ENCODE measurements around the gene FOXJ3.

Gene FOXJ3

DNA sequence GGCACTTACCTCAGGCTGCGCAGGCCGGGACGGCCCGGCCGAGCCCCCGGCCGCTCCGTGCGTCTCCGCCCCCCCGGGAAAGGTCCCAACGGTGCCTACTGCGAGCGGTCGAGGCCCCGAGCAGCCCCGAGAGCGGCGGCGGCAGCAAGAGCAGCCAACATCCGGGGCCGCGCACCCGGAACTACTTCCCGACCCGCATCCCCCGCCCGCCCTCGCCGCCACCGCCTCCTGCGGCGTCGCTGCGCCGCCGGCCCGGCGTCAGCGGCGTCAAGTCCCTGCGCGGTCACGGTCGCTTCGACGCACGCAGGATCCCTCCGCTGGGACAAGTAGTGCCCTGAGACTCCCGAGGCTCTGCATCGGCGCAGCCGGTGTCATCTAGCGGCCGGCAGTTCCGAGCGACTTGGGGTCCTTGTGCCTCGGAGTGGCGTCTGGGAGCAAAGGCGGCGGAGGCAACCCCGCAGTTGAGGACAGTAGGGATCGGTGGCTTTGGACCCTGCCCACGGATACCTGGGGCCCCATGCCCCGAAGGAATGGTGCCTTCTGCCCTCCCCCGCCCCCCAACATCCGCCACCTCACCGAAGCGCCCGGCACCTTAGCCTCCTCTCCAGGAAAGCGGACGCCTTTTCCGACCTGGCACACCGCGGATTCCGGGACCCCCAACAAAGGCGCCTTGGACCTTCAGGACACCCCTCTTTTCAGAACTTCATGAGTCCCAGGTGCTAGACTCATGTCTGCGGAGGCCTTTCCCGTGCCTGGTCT lies at the start of gene FOXJ3:
FOXJ3 (minus strand) TSS at position 186 of the 759 bp plus-strand sequence. CDS start 24,142 bp downstream, outside the sequence.
- peak; percentile 87 for DNase-seq

DNA sequence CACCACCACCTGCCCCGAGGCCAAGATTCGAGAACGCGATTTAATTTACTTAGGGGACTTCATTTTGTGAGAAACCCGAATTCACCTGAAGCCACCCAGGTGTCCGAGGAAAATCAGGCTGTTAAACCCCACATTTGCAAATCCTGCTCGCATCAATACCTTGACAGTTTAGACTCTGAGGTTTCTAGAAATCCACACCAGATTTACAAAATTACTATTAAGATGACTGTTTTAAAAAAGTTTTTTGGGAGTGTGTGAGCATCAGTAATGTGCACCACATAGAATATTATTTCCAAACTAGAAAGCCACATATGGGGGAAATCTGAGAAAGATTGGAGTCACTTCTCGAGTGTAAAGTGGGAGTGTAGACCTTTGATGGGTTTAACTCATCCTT lies 46.2 kb upstream of the FOXJ3 start:
- DNase-seq = no peak

DNA sequence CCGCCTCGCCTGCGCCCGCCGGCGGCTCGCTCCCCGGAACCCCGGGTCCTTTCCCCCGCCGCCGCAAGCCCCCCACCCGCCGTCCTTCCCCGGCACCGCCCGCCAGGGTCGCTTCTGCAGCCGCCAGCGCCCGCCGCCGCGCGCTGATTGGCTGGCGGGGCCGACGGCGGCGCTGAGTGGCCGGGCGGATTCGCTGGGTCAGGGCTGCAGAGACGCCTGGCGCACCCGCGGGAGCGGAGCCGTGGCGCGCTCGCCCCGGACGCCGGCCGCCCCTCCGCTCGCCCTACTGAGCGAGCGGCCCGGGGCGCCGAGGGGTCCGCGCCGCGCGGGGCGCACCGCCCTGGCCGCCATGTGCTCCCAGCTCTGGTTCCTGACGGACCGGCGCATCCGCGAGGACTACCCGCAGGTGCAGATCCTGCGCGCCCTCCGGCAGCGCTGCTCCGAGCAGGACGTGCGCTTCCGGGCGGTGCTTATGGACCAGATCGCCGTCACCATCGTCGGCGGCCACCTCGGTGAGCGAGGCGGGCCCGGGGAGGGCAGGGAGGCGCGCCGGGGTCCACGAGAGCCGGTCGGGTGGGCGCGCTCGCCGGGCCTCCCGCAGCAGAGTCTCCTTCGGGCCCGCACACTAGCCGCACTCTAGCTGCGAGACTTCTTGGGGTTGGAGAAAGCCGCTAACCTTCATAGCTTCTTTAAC lies 45.7 kb upstream of the FOXJ3 start, which contains the start of gene RIMKLA:
RIMKLA (plus strand) TSS at position 207 of the 694 bp plus-strand sequence; CDS start at position 350, 143 bp downstream.
- DNase-seq = no peak

- DNase-seq = no peak
These were observed 45.0 kb upstream of the FOXJ3 start for GRCh38 chr1:42379794-42380585.

GRCh38 chr1:42372796-42373195 lies 37.8 kb upstream of the FOXJ3 start:
- no peak for DNase-seq

DNA sequence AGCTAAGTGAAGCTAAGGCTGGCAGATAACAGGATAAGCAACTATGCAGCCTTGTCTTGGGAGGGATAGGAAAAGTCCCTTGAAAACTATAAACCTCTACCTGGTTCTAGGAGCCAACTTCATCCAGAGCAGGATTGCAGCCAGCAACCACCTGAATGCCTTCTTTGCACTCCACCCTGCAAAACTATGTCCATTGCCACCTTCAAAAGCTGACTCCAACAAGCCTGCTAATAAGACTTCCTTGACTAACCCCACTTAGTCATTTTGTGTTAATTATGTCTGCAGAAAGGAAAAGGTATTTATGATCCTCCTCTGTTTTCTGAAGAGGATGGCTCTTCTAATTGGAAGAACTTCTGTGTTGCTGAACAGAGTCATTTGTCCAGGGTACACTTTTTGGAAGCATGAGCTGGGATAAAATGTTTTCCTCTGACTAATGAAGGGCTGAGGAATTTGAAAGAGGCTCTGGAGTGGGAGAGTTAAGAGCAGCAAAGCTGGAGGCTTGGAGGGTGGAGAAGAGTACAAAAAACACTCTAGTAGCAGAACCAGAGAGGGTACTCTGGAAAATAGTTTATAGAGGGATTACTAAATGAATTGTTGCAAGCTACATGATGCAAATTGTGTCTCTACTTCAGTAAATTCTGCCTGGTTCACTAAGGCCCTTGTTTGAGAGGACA lies 36.0 kb upstream of the FOXJ3 start:
- DNase-seq = no peak

DNA sequence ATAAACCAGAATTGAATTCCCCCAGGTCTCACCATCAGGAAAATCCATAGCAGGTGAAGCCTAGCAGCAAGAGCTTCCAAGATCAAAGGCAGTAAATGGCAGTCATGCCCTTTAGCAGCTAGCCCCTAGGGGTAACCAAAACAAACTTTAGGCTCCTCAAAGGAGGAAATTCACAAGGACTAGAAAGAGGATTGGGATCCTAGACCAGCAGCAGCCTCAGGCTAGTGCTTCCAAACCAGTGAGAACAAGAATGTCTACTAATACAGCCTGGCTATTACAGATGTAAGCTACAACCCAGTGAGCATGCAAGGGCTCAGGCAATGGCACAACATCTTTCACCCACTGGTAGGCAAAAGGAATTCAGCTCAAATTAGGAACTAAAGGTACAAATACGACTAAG lies 34.4 kb upstream of the FOXJ3 start:
- DNase-seq = no peak

GRCh38 chr1:42368096-42368795 lies 33.2 kb upstream of the FOXJ3 start:
- no peak for DNase-seq

DNA sequence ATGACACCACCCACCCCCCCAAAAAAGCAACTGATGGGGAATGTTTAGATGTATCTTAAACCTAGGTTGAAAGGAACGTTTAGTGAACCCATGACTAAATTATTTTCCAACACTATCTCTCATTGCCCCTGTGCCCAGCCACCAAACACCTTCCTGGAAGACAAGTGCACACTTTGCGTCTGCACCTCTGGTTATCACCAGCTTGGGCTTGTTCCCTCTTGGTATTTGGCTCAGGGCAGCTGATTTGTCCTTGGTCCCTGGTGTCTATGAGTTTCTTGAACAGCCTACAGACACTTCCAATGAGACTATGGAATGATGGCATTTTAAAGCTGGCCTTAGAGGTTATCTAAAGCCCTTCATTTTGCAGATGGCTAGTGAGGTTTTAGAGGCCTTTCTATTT lies 30.1 kb upstream of the FOXJ3 start:
- no peak for DNase-seq

DNA sequence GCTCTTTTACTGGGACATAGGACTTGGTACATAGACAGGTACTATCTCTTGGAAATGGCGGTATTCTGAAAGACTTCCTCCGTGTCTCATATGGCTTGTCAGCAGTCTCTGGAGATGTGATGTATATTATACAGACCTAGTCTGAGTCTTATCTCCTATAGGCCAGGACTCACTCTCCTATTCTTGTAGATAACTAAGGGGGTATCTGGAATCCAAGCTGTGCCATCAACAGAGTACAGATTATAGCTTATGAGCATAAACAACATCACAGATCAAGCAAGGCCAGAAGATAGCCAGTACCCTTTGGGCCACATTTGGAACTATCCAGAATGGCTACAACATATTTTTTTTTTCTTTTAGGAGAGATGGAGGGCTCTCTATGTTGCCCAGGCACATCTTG lies 29.5 kb upstream of the FOXJ3 start:
- no peak for DNase-seq

DNA sequence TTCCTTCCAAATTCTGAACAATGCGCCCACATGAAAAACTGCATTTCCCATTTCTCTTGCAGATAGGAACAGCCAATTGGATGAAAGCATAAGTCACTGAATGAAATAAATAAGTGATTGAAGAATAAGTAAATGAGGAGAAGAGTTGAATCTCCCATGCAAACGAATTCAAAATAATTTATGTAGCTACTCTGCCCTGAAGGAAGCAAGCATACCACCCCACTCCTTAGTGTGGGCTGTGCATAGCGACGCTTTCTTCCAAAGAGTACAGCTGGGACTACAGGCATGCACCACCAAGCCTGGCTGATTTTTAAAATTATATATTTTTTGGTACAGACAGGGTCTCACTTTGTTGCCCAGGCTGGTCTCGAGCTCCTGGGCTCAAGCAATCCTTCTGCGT lies 29.1 kb upstream of the FOXJ3 start:
- no peak for DNase-seq

GRCh38 chr1:42359466-42359865 lies 24.4 kb upstream of the FOXJ3 start:
- no peak for DNase-seq

DNA sequence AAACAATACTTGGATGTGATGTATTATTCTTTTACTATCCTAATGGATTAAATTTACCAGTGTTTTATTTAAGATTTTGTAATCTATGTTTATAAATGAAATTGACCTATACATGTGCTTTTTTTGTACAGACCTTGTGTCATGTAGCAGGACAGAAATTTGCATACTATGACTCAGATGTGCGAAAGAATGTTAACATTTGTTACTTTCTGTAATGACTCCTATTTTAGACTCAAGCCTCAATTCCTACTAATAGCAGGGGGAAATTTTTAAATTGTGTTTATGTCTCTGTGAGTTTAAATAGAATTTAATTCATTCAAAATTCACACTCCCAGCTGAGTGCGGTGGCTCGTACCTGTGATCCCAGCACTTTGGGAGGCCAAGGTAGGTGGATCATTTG lies 23.8 kb upstream of the FOXJ3 start:
- no peak for DNase-seq

GRCh38 chr1:42350086-42350485 lies 15.1 kb upstream of the FOXJ3 start:
- DNase-seq = no peak

DNA sequence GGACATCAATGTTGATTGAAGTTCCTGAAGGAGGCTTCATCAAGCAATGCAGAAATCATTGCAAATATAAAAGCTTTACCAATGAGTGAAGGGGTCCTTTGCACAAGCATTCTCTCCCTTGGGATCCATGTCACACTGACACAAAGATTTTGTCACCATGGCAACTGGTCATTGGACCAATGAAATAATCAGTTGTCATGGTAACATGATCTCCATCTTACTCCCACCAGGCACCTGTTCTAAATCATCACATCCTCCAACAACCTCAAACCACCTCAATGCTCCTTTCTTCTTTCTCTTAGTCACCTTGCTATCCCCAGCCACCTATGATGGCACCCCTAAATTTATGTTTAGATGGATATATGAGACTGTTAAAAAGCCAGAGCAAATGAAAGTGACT lies 13.5 kb upstream of the FOXJ3 start:
- DNase-seq = no peak

DNA sequence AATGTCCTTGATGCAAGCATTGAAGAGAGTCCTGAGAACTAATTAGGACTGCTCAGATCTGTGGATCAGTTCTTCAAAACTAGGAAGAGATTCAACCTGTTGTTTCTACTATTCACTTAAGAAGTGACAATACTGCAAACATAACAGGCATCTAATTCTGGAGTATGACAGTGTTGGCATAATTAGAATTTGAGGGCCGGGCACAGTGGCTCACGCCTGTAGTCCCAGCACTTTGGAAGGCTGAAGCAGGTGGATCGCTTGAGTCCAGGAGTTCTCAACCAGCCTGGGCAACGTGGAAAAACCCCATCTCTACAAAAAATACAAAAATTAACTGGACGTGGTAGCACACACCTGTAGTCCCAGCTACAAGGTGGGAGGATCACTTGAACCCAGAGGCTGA lies 8.0 kb upstream of the FOXJ3 start:
- no peak for DNase-seq

DNA sequence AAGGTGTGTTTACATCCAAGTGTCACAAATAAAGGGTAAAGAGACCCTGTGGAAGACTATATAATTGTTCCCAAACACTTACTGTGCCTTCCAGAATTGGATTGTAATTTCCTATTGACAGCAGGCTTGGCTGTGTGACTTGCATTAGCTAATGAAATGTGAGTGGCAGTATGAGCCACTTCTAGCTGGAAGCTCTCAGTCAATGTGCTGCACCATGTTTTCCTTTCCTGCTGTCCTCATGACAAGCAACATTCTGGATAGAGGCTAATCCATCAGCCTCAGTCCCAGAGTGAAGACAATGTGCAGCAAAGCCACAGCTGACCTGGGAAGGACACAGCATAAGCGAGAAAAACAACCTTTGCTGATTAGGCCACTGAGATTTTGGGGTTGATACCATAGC lies 5.9 kb upstream of the FOXJ3 start:
- no peak for DNase-seq

- DNase-seq = no peak
These were observed 5.1 kb upstream of the FOXJ3 start for GRCh38 chr1:42340093-42340492.

DNA sequence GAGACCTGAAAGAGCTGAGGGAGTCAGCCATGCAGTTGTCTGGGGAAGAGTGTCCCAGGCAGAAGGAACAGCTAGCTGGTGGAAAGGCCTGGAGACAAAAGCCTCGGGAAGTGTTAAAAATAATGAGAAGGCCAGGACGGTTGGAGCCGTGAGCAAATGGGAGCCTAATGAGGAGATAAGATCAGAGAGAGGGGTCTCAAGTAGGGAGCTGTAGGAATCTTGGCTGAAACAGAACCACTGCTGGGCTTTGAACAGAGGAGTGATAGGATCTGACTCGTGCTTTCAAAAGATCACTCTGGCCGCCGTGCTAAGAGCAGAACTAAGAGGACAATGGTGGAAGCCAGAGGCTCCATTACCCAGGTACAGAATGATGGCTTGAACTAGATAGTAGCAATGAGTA lies 1.9 kb upstream of the FOXJ3 start:
- no peak for DNase-seq

DNA sequence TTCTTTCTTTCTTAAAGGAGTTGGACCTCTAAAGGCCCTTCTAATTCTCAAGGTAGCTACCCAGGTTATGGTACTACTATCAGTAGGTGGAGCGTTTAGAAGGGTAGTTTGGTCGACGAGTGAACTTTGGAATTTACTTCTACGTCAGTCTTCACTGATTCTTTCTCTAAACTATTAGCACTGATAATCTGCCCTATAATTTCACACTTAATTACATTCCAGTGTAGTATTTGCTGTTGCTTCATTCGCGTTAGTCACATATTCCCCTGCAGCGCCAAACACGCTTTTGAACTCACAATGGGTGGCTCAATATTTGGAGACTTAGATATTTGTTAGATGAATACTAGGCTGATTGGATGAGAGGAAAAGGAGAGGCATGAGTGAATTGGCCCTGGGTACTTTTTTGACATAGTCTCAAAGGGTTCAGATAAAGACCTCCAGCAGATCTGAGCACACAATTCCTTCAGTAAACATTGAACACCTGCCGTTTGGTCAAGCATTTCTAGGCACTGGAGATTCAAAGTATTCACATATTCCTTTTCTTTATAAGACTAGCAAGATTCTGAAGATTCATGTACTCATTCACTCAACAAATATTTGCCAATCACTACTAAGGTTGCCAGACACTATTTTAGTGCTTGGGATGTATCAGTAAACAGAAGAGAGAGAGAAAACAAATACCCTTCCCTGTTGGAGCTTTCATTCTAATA lies 929 bp upstream of the FOXJ3 start:
- no peak for DNase-seq

- peak; percentile 73 for DNase-seq
These were observed 590 bp downstream of the FOXJ3 start for GRCh38 chr1:42334240-42335049.
